SK-N-SH (cell line): ENCODE data around the gene AP4M1. TPM values are rescaled to one million over a fixed set of nuclear protein-coding genes. Genes with fewer than 3 reads are reported as not detected.

ENCODE experiments used
- FOSL2 ChIP-seq: IDR thresholded peaks from 2 replicates; pipeline ENCODE4 v1.4.0; 2012; ENCODE audit warnings: low read depth, mild to moderate bottlenecking, moderate library complexity, borderline replicate concordance
- MEF2A ChIP-seq: IDR thresholded peaks from 2 replicates; pipeline ENCODE4 v1.4.0; 2012; ENCODE audit warnings: low read depth, borderline replicate concordance
- polyA plus RNA-seq, 3 experiments: library from polyadenylated mRNA; depleted of rRNA; stranded (reverse); fragments of >200 nt; gene quantifications; 2 replicates each; pipeline ENCODE4 v1.2.3, GENCODE V29; 2012
- small RNA-seq, 7 experiments: library from RNA; depleted of rRNA; stranded (forward); fragments of <200 nt; gene quantifications; one replicate each; pipeline ENCODE3, GENCODE V24; 2012
- TF ChIP-seq, protein P1 (sequence below): IDR thresholded peaks from 2 replicates; pipeline ENCODE4 v1.4.0; 2012; ENCODE audit warnings: low read depth

The AP4M1 gene
- polyA plus RNA-seq, 1 of the 3 experiments (the other 2 are of a cell fraction), result 35.0 TPM

DNA sequence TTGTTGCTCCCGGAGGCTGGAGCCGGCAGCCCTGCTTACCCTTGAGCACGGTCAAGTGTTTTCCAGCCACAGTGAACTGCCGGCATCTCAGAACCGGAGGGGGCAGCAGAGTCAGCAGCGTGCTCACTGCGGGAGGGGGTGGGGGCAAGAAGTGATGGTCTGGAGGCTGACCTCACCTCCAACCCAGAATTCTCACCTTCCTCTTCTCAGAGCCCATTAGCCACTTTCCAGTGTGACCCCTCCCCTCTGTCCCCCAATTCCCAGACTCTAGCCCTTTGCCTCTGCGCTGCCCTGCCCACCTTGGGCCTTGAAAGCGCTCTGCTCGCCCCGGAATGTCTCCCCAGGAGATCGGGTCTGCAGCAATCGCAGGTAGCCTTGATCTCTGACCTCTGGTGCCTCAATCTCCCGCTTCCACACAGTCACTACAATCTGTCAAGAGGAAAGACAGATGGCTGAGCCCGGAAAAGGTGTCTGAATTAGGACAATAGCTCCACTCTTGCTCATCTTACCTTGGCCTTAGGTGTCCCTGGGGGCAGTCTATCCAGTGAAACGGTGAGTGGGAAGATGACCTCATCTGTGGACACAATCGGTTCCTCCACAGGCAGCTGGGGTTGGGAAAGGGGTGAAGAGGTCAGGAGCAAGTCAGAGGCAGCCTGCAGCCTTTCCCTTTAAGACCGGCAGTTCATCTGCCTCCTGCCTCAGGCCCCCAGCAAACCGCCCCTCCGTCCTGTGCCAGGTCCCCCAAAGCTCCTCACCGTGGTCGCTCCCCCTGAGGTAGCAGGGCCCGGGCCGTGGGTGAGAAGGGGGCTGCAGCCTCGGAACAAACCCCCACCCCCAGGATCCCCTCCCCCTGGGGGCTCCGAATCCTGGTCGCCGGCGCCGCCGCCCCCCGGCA is 56.1 kb downstream of the AP4M1 start (continued):
- TF ChIP-seq FOSL2 (peak; percentile 8; the same call in 1 of the 2 replicates), MEF2A (no peak)
- TF ChIP-seq, protein P1, sequence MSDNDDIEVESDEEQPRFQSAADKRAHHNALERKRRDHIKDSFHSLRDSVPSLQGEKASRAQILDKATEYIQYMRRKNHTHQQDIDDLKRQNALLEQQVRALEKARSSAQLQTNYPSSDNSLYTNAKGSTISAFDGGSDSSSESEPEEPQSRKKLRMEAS, result peak; percentile 51

Small RNA genes lying within 50 kb of the gene (small RNA-seq; reads per million reads assigned to genes)
- gene MIR106B (2,364 to 78,955 (median 46,287) reads per million in 7 experiments), gene MIR25 (1,078 to 34,781 (median 8,050) reads per million in 7 experiments), gene MIR93 (1,220 to 84,458 (median 30,320) reads per million in 7 experiments)

Other genes with a start within 250 kb of the AP4M1 start
- not detected in 2 replicates for gene OR2AE1, start 224.6 kb upstream of the AP4M1 start, polyA plus RNA-seq (2012; rRNA removed)
- gene TRIM4, start 182.1 kb upstream of the AP4M1 start, polyA plus RNA-seq (2012; rRNA removed), result 6.6 and 7.6 TPM in 2 replicates
- not detected in 2 replicates for gene GJC3, start 172.0 kb upstream of the AP4M1 start, polyA plus RNA-seq (2012; rRNA removed)
- 0.15 TPM in 1 of 2 replicates, not detected in the other for gene AZGP1, start 125.6 kb upstream of the AP4M1 start, polyA plus RNA-seq (2012; rRNA removed)
- 21.1 and 30.7 TPM in 2 replicates for gene ZKSCAN1, start 86.0 kb upstream of the AP4M1 start, polyA plus RNA-seq (2012; rRNA removed)
- gene ZSCAN21, start 51.9 kb upstream of the AP4M1 start, polyA plus RNA-seq (2012; rRNA removed), result 17.5 and 22.8 TPM in 2 replicates
- gene ZNF3, start 19.9 kb upstream of the AP4M1 start, polyA plus RNA-seq (2012; rRNA removed), result 30.5 and 45.2 TPM in 2 replicates
- 413 and 435 TPM in 2 replicates for gene COPS6, start 12.7 kb upstream of the AP4M1 start, polyA plus RNA-seq (2012; rRNA removed)
- 235 and 241 TPM in 2 replicates for gene MCM7, start 246 bp upstream of the AP4M1 start, polyA plus RNA-seq (2012; rRNA removed)
- gene TAF6, start 17.7 kb downstream of the AP4M1 start, polyA plus RNA-seq (2012; rRNA removed), result 31.7 and 70.5 TPM in 2 replicates
- gene CNPY4, start 18.0 kb downstream of the AP4M1 start, polyA plus RNA-seq (2012; rRNA removed), result 52.0 and 65.0 TPM in 2 replicates
- gene MBLAC1, start 25.3 kb downstream of the AP4M1 start, polyA plus RNA-seq (2012; rRNA removed), result 2.5 and 4.4 TPM in 2 replicates
- 600 and 630 TPM in 2 replicates for gene LAMTOR4, start 47.3 kb downstream of the AP4M1 start, polyA plus RNA-seq (2012; rRNA removed)
- 13.9 and 16.4 TPM in 2 replicates for gene TRAPPC14, start 57.1 kb downstream of the AP4M1 start, polyA plus RNA-seq (2012; rRNA removed)
- gene GAL3ST4, start 67.0 kb downstream of the AP4M1 start, polyA plus RNA-seq (2012; rRNA removed), result 9.0 and 9.4 TPM in 2 replicates
- 12.9 and 14.2 TPM in 2 replicates for gene GPC2, start 75.7 kb downstream of the AP4M1 start, polyA plus RNA-seq (2012; rRNA removed)
- 0.10 and 0.31 TPM in 2 replicates for gene STAG3, start 76.3 kb downstream of the AP4M1 start, polyA plus RNA-seq (2012; rRNA removed)
- gene PVRIG, start 118.3 kb downstream of the AP4M1 start, polyA plus RNA-seq (2012; rRNA removed), result not detected in 2 replicates
- not detected in 2 replicates for gene SPDYE3, start 206.1 kb downstream of the AP4M1 start, polyA plus RNA-seq (2012; rRNA removed)